Calu3 (cell line): ENCODE results near the gene MMRN1. TPM values are rescaled to one million over a fixed set of nuclear protein-coding genes. Genes with fewer than 3 reads are reported as not detected.

Source experiments
- Bru-seq: library from RNA; stranded (reverse); fragments of 400-500 nt; gene quantifications from one replicate; lab custom pipeline; 2021; lab: Mats Ljungman, UMichigan
- BruChase-seq, 2 experiments: library from RNA; stranded (reverse); fragments of 400-500 nt; gene quantifications; one replicate each; lab custom pipeline; 2021; lab: Mats Ljungman, UMichigan
- BruUV-seq: library from RNA; stranded (reverse); fragments of 400-500 nt; replicated peaks from 2 replicates; lab custom pipeline; 2021; lab: Mats Ljungman, UMichigan
- CTCF ChIA-PET: fragments of 300-600 bp; sonication (Branson Sonifier 250); formaldehyde crosslinking; loops from one replicate; lab custom pipeline; 2022; ENCODE audit warnings: antibody characterized with exemption; lab: Charles Lee
- DNase-seq: peaks from one replicate; pipeline ENCODE4 v3.0.0; 2022
- H3K27ac Mint-ChIP-seq: one replicate; pipeline ENCODE4 v1.8.0; 2022; ENCODE audit warnings: mixed read lengths; ENCODE audit not compliant: unreplicated experiment
- H3K27me3 Mint-ChIP-seq: one replicate; pipeline ENCODE4 v1.8.0; 2022; ENCODE audit warnings: mixed read lengths; ENCODE audit not compliant: unreplicated experiment
- H3K36me3 Mint-ChIP-seq: one replicate; pipeline ENCODE4 v1.8.0; 2022; ENCODE audit warnings: mild to moderate bottlenecking, moderate library complexity, mixed read lengths; ENCODE audit not compliant: insufficient read depth, unreplicated experiment
- H3K4me1 Mint-ChIP-seq: one replicate; pipeline ENCODE4 v1.8.0; 2022; ENCODE audit warnings: mild to moderate bottlenecking, low read depth, mixed read lengths; ENCODE audit not compliant: unreplicated experiment
- H3K4me3 Mint-ChIP-seq: one replicate; pipeline ENCODE4 v1.8.0; 2022; ENCODE audit warnings: mild to moderate bottlenecking, low read depth, moderate library complexity, mixed read lengths; ENCODE audit not compliant: unreplicated experiment
- H3K9me3 Mint-ChIP-seq: one replicate; pipeline ENCODE4 v1.8.0; 2022; ENCODE audit warnings: low read depth, mixed read lengths; ENCODE audit not compliant: unreplicated experiment
- intact Hi-C: fragments of 100-400 bp; cut with micrococcal nuclease; formaldehyde crosslinking; loops from one replicate; pipeline ENCODE4 v1.10.0; 2022; ENCODE audit not compliant: unreplicated experiment
- long read RNA-seq: library from polyadenylated mRNA; stranded (forward); transcript quantifications from one replicate; pipeline ENCODE4 v2.0.0, GENCODE V29; 2022
- total RNA-seq: library from RNA; stranded (reverse); gene quantifications from 2 replicates; pipeline ENCODE4 v1.2.3, GENCODE V29; 2022
- TF ChIP-seq, protein P1 (sequence below): fragments of 200-600 bp; IDR thresholded peaks from one replicate; pipeline ENCODE4 v1.8.0; 2022; ENCODE audit warnings: antibody characterized with exemption; ENCODE audit not compliant: unreplicated experiment

Gene MMRN1, protein sequence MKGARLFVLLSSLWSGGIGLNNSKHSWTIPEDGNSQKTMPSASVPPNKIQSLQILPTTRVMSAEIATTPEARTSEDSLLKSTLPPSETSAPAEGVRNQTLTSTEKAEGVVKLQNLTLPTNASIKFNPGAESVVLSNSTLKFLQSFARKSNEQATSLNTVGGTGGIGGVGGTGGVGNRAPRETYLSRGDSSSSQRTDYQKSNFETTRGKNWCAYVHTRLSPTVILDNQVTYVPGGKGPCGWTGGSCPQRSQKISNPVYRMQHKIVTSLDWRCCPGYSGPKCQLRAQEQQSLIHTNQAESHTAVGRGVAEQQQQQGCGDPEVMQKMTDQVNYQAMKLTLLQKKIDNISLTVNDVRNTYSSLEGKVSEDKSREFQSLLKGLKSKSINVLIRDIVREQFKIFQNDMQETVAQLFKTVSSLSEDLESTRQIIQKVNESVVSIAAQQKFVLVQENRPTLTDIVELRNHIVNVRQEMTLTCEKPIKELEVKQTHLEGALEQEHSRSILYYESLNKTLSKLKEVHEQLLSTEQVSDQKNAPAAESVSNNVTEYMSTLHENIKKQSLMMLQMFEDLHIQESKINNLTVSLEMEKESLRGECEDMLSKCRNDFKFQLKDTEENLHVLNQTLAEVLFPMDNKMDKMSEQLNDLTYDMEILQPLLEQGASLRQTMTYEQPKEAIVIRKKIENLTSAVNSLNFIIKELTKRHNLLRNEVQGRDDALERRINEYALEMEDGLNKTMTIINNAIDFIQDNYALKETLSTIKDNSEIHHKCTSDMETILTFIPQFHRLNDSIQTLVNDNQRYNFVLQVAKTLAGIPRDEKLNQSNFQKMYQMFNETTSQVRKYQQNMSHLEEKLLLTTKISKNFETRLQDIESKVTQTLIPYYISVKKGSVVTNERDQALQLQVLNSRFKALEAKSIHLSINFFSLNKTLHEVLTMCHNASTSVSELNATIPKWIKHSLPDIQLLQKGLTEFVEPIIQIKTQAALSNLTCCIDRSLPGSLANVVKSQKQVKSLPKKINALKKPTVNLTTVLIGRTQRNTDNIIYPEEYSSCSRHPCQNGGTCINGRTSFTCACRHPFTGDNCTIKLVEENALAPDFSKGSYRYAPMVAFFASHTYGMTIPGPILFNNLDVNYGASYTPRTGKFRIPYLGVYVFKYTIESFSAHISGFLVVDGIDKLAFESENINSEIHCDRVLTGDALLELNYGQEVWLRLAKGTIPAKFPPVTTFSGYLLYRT
- total RNA-seq (not detected in 2 replicates), Bru-seq, nascent RNA (percentile 1 among the genes with signal in this experiment), BruChase-seq, experiment 1, labeled RNA remaining after a 6-hour chase (not detected), BruChase-seq, experiment 2, labeled RNA remaining after a 2-hour chase (not detected)
- long read RNA-seq = 0 reads

DNA sequence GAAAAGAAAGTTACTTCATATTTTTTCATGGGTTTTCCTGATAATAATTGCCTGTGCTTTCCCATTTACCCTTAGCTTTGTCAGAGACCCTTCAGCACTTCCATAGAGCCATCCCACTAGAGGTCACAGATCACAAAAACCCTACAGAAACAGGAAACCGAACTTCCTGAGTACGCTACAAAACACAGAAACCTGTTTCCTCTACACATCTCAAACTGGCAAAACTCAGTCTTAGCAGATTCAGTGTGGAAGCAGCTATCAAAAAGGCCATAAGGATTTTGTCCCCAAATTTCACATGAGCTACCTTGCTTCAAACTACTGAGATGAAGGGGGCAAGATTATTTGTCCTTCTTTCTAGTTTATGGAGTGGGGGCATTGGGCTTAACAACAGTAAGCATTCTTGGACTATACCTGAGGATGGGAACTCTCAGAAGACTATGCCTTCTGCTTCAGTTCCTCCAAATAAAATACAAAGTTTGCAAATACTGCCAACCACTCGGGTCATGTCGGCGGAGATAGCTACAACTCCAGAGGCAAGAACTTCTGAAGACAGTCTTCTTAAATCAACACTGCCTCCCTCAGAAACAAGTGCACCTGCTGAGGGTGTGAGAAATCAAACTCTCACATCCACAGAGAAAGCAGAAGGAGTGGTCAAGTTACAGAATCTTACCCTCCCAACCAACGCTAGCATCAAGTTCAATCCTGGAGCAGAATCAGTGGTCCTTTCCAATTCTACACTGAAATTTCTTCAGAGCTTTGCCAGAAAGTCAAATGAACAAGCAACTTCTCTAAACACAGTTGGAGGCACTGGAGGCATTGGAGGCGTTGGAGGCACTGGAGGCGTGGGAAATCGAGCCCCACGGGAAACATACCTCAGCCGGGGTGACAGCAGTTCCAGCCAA is at the start of gene MMRN1:
TSS of gene MMRN1 (plus strand) at position 206 of the 902 bp plus-strand sequence. CDS start at position 324, 118 bp downstream.
- Mint-ChIP-seq H3K27me3 (no peaks in the 10 kb centered on the region), H3K9me3 (no peaks in the 10 kb centered on the region), H3K36me3 (no peaks in the 10 kb centered on the region), H3K4me3 (no peak within 1 kb of the TSS), H3K4me1 (no peaks in the 10 kb centered on the region), H3K27ac (no peak within 1 kb of the TSS)
- CTCF ChIA-PET = no interaction called here
- BruUV-seq = no TSS peak
- DNase-seq = no peak
- TF ChIP-seq, protein P1, sequence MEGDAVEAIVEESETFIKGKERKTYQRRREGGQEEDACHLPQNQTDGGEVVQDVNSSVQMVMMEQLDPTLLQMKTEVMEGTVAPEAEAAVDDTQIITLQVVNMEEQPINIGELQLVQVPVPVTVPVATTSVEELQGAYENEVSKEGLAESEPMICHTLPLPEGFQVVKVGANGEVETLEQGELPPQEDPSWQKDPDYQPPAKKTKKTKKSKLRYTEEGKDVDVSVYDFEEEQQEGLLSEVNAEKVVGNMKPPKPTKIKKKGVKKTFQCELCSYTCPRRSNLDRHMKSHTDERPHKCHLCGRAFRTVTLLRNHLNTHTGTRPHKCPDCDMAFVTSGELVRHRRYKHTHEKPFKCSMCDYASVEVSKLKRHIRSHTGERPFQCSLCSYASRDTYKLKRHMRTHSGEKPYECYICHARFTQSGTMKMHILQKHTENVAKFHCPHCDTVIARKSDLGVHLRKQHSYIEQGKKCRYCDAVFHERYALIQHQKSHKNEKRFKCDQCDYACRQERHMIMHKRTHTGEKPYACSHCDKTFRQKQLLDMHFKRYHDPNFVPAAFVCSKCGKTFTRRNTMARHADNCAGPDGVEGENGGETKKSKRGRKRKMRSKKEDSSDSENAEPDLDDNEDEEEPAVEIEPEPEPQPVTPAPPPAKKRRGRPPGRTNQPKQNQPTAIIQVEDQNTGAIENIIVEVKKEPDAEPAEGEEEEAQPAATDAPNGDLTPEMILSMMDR = no peak
- intact Hi-C loops = loop anchor here (5.0 kb wide), 1 partner anchor 253 kb away; no protein-coding TSS in a partner anchor

DNA sequence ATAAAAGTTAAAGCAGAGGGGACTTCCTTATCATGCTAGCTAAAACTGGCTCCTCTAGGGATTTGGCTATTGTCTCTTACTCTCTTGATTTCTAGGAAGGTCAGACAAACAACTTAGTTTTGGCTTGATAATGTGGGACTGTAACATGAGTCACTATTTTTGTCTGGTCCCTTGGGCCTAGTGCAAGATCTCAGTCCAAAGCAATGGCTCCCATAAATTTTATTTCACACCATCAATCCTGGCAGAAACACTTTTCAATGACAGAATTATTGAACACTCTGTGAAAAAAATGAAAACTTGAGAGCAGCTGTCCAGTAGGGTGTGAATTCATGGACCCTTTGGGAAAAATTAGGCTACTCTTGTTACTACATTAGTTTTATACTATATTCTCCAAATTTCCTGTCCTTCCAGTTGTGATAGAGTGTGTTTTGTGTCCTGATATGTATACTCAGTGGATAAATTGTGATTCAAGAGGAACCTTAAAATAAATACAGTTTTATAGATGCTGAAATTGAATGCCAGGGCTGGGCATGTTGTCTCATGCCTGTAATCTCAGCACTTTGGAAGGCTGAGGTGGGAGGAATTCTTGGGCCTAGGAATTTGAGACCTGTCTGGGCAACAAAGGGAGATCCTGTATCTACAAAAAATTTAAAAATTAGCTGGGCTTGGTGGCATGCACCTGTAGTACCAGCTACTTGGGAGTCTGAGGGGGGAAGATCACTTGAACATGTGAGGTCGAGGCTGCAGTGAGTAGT is 46.9 kb upstream of the MMRN1 start:
- no peak overlapping the region for H3K27ac Mint-ChIP-seq
- no TSS peak for BruUV-seq
- no peaks in the 10 kb centered on the region for H3K4me1 Mint-ChIP-seq
- peaks cover 6% of the 10 kb centered on the region for H3K9me3 Mint-ChIP-seq
- intact Hi-C loops = no loop called here
- CTCF ChIA-PET = interaction anchor here (0.7 kb wide), 1 partner anchor 398 kb away, joined by 3 read pairs; no protein-coding TSS in a partner anchor
- DNase-seq = no peak
- no peaks in the 10 kb centered on the region for H3K27me3 Mint-ChIP-seq
- no peaks in the 10 kb centered on the region for H3K36me3 Mint-ChIP-seq
- H3K4me3 Mint-ChIP-seq = no peak overlapping the region
- TF ChIP-seq, protein P1 = no peak

DNA sequence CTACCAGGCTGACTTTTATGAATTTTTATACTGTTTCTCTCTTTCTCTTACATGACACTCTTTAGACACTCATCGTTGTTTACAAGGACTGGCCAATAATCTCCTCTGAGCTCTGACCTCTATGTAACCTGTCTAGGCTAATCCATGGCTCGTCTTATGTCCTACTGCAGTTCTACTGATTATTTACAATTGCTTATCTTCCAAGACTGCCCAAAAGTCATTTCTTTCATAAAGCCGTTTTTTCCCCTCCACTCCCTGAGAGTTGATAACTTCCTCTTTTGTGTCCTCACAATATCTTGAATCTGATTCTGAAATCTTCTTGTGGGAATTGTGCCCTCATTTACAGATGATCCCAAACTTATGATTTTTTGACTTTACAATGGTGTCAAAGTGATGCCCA is 39.4 kb upstream of the MMRN1 start:
- H3K36me3 Mint-ChIP-seq = no peaks in the 10 kb centered on the region
- intact Hi-C loops = no loop called here
- H3K4me3 Mint-ChIP-seq = no peak overlapping the region
- TF ChIP-seq, protein P1 = no peak
- H3K9me3 Mint-ChIP-seq = peaks cover 8% of the 10 kb centered on the region
- no peaks in the 10 kb centered on the region for H3K27me3 Mint-ChIP-seq
- CTCF ChIA-PET = no interaction called here
- no peak for DNase-seq
- BruUV-seq = no TSS peak
- no peaks in the 10 kb centered on the region for H3K4me1 Mint-ChIP-seq
- H3K27ac Mint-ChIP-seq = no peak overlapping the region
